Small intestine (tissue), 7 donors: Measurements from ENCODE around the gene SERINC5. TPM values are rescaled to one million over a fixed set of nuclear protein-coding genes. Genes with fewer than 3 reads are reported as not detected.

Source experiments
- DNase-seq, 2 donors: peaks; one replicate each; pipeline versions ENCODE4 v3.0.0 to v3.0.0-alpha.2; 2013
- FAIRE-seq: peaks from 2 replicates; lab custom pipeline; 2012; peaks lifted over from hg19 to GRCh38; lab: Jason Lieb, UNC
- H3K27ac ChIP-seq, 3 donors: one replicate each; pipeline ENCODE4 v1.5.1; 2013; ENCODE audit warnings: low read length in 2 of 3, mild to moderate bottlenecking in 2 of 3, control low read depth in 1 of 3, inconsistent platforms in 1 of 3, low read depth in 1 of 3, moderate library complexity in 1 of 3
- H3K27me3 ChIP-seq, 3 donors: one replicate each; pipeline ENCODE4 v1.6.1; 2013; ENCODE audit warnings: low read length in 3 of 3, inconsistent platforms in 1 of 3; ENCODE audit not compliant: control insufficient read depth in 3 of 3, insufficient read depth in 3 of 3
- H3K36me3 ChIP-seq, 3 donors: one replicate each; pipeline ENCODE4 v1.6.1; 2013; ENCODE audit warnings: low read length in 3 of 3, inconsistent platforms in 1 of 3, low read depth in 1 of 3, mild to moderate bottlenecking in 1 of 3, moderate library complexity in 1 of 3; ENCODE audit not compliant: control insufficient read depth in 3 of 3, insufficient read depth in 2 of 3
- H3K4me1 ChIP-seq, 3 donors: one replicate each; pipeline ENCODE4 v1.6.1; 2013; ENCODE audit warnings: low read length in 2 of 3, inconsistent platforms in 1 of 3, low read depth in 1 of 3, mild to moderate bottlenecking in 1 of 3, moderate library complexity in 1 of 3; ENCODE audit not compliant: control insufficient read depth in 3 of 3, insufficient read depth in 2 of 3
- H3K4me3 ChIP-seq, 3 donors: one replicate each; pipeline ENCODE4 v1.5.1; 2013; ENCODE audit warnings: low read length in 3 of 3, control low read depth in 1 of 3, inconsistent platforms in 1 of 3, low read depth in 1 of 3, mild to moderate bottlenecking in 1 of 3, moderate library complexity in 1 of 3
- H3K9me3 ChIP-seq, 2 donors: one replicate each; pipeline ENCODE4 v1.6.1; 2013; ENCODE audit warnings: low read depth in 1 of 2, low read length in 1 of 2; ENCODE audit not compliant: control insufficient read depth in 2 of 2, insufficient read depth in 1 of 2
- WGBS, 3 donors: extraction: QIAGEN DNeasy Blood & Tissue Kit; methylation state at CpG; one replicate each; pipeline ENCODE4 v1.1.7; 2013; 5-methylcytosine and 5-hydroxymethylcytosine counted together
- polyA plus RNA-seq, 4 donors: library from polyadenylated mRNA; stranded (reverse) in 3 of 4; unstranded in 1 of 4; fragments of 200-250 nt in 3 of 4; fragments of 120-200 nt in 1 of 4; gene quantifications; one replicate each; pipeline versions ENCODE4 v1.2.1 to v1.2.3, GENCODE V29; 2013
- donor health status: healthy with polysubstance abuse.
- donor health status: control.
- donor health status: control.
- donor health status: Bipolar disorder and iron deficiency.
- donor health status: healthy.

Gene SERINC5
- polyA plus RNA-seq, 4 donors: 1.9 to 62.9 (median 7.6) TPM

DNA sequence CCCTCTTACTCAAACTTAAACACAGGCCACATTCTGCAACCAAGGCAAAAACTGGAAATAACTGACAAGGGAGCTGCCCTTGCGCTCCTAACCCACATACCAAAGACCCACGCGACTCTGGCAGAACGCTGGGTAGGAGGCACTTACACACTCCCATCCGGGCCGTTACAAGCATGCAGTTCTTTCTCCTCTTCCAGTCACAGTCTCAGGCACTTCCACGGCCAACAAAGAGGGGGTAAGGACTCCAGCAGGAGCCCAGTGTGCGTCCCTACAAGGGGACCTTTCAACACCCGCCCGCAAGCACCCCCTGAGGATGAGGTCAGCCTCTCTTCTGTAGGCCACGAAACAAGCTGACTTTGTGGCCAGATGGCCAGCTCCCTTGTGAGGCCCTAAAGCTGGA, 57.4 kb downstream of the SERINC5 start:
- no peak for FAIRE-seq
- H3K4me3 ChIP-seq: no peak overlapping the region
- H3K27me3 ChIP-seq: no peaks in the 10 kb centered on the region
- H3K4me1 ChIP-seq: peaks cover 0 to 6% (median 5%) of the 10 kb centered on the region in 3 donors
- 81 to 83% (median 82%) methylated on average over 11 of the region's 11 CpGs for WGBS, 3 donors
- H3K9me3 ChIP-seq: no peaks in the 10 kb centered on the region
- H3K36me3 ChIP-seq: peaks cover 0 to 55% (median 2%) of the 10 kb centered on the region in 3 donors
- DNase-seq: no peak
- no peak overlapping the region for H3K27ac ChIP-seq

- FAIRE-seq (no peak), DNase-seq (no peak)
- Histone ChIP-seq H3K4me1 (peaks cover 0 to 13% (median 12%) of the 10 kb centered on the region in 3 donors), H3K27me3 (no peaks in the 10 kb centered on the region), H3K9me3 (no peaks in the 10 kb centered on the region), H3K27ac (no peak overlapping the region), H3K4me3 (no peak overlapping the region), H3K36me3 (peaks cover 0 to 40% (median 0%) of the 10 kb centered on the region in 3 donors)
- 79 to 84% (median 82%) methylated on average over 6 of the region's 6 CpGs for WGBS, 3 donors
Measured at GRCh38 chr5:80195837-80196400, 59.9 kb downstream of the SERINC5 start.

DNA sequence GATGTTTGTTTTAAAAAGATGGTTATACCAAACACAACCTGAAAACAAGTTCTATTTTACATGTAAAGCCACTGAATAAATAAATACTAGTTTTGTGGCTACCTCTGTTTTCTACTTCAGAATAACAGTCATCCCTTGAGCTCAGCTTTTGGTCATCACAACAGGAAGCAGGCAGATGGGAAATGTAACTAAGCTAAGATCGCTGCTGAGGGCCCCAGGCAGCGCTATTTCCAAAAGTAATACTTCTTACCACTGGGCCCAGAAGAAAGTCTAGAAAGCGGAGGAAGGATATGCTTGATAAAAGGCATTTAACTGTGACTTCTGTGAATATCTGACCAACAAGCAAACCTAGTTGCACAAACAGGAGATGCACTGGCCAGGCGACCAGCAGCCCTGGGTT, 61.4 kb downstream of the SERINC5 start:
- no peaks in the 10 kb centered on the region for H3K27me3 ChIP-seq
- H3K27ac ChIP-seq: peak overlapping the region in 1 of 3 donors; percentile 29
- no peak overlapping the region for H3K4me3 ChIP-seq
- FAIRE-seq (no peak), DNase-seq (no peak)
- no peaks in the 10 kb centered on the region for H3K9me3 ChIP-seq
- peaks cover 0 to 13% (median 12%) of the 10 kb centered on the region in 3 donors for H3K4me1 ChIP-seq
- 73 to 88% (median 80%) methylated on average over 4 of the region's 4 CpGs for WGBS, 3 donors
- peaks cover 0 to 33% (median 0%) of the 10 kb centered on the region in 3 donors for H3K36me3 ChIP-seq

GRCh38 chr5:80193401-80193800, 62.4 kb downstream of the SERINC5 start:
- H3K27ac ChIP-seq: peak overlapping the region in 2 of 3 donors; percentile 32 to 42
- no peak overlapping the region for H3K4me3 ChIP-seq
- DNase-seq (no peak), FAIRE-seq (no peak)
- H3K4me1 ChIP-seq: peaks cover 0 to 13% (median 12%) of the 10 kb centered on the region in 3 donors
- H3K9me3 ChIP-seq: no peaks in the 10 kb centered on the region
- WGBS, 3 donors: 35 to 45% (median 40%) methylated on average over 7 of the region's 7 CpGs
- H3K27me3 ChIP-seq: no peaks in the 10 kb centered on the region
- H3K36me3 ChIP-seq: peaks cover 0 to 27% (median 0%) of the 10 kb centered on the region in 3 donors

DNA sequence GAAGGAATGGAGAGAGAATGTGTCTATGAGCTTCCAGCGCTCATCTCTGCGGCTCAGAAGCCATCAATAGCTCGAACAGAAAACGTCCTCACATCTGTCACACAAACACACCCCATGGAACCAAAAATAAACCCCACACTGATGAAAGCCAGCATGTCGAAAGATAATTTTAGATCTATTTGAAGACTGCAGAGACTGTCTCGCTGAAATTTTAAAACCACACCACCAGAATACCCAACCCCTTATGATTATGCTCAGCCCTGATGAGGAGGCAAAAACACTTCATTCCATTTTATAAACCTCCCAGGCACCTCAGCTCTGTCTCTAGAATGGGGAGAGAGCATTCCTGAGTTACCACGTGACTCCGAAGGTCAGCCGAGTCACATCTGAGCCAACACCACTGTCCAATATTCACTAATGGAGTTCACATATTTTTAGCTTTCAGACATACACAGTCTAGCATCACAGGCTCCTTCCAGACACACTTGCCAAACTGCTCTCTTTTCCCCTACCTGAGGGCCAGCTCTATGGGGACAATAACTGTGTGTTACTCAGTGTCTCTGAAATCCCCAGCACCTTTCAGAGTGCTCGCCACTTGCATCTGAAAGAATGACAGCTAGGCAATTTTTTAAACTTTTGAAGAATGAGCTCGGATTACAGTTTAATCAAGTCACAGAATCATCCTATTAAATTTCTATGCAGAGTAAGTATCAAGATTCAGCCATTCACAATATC, 63.2 kb downstream of the SERINC5 start:
- no peaks in the 10 kb centered on the region for H3K27me3 ChIP-seq
- FAIRE-seq: no peak
- no peak overlapping the region for H3K4me3 ChIP-seq
- H3K4me1 ChIP-seq: peaks cover 0 to 14% (median 12%) of the 10 kb centered on the region in 3 donors
- no peak for DNase-seq
- H3K9me3 ChIP-seq: no peaks in the 10 kb centered on the region
- H3K36me3 ChIP-seq: peaks cover 0 to 23% (median 0%) of the 10 kb centered on the region in 3 donors
- 56 to 77% (median 63%) methylated on average over 11 of the region's 11 CpGs for WGBS, 3 donors
- peak overlapping the region in 2 of 3 donors; percentile 34 to 61 for H3K27ac ChIP-seq

GRCh38 chr5:80191991-80192398, 63.9 kb downstream of the SERINC5 start:
- FAIRE-seq: no peak
- H3K36me3 ChIP-seq: peaks cover 0 to 16% (median 0%) of the 10 kb centered on the region in 3 donors
- no peak overlapping the region for H3K4me3 ChIP-seq
- peak overlapping the region in 1 of 3 donors; percentile 4 for H3K27ac ChIP-seq
- 65 to 77% (median 74%) methylated on average over 4 of the region's 4 CpGs for WGBS, 3 donors
- DNase-seq: peak in 1 of 2 donors; percentile 43
- H3K9me3 ChIP-seq: no peaks in the 10 kb centered on the region
- H3K27me3 ChIP-seq: no peaks in the 10 kb centered on the region
- peaks cover 0 to 21% (median 18%) of the 10 kb centered on the region in 3 donors for H3K4me1 ChIP-seq

- H3K27me3 ChIP-seq: no peaks in the 10 kb centered on the region
- 68 to 84% (median 72%) methylated on average over 4 of the region's 4 CpGs for WGBS, 3 donors
- DNase-seq (no peak), FAIRE-seq (no peak)
- peaks cover 0 to 22% (median 18%) of the 10 kb centered on the region in 3 donors for H3K4me1 ChIP-seq
- H3K9me3 ChIP-seq: no peaks in the 10 kb centered on the region
- no peak overlapping the region for H3K27ac ChIP-seq
- H3K4me3 ChIP-seq: no peak overlapping the region
- H3K36me3 ChIP-seq: peaks cover 0 to 10% (median 0%) of the 10 kb centered on the region in 3 donors
Measured at GRCh38 chr5:80191397-80191796, 64.5 kb downstream of the SERINC5 start.

DNA sequence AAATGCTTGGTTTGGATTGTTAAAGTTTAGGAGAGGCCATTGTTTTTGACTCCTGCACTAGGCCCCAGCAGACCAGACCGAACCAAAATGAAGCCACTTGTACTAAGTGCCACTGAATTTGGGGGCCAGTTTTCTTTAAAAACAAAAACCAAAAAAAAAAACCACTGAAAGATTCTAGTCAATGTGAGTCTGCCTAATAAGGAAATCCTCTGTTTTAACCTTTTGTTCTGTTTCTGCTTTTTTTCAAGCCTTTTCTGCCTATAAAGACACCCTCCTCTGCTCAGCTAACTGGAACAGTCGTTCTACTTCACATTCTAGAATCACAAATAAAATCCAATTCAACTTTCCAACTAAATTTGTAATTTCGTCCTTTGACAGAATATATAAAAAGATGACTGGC, 64.9 kb downstream of the SERINC5 start:
- 73 to 80% (median 78%) methylated on average over 3 of the region's 3 CpGs for WGBS, 3 donors
- H3K27ac ChIP-seq: peak overlapping the region in 2 of 3 donors; percentile 9 to 24
- DNase-seq (no peak), FAIRE-seq (no peak)
- H3K4me3 ChIP-seq: no peak overlapping the region
- no peaks in the 10 kb centered on the region for H3K27me3 ChIP-seq
- H3K4me1 ChIP-seq: peaks cover 0 to 22% (median 18%) of the 10 kb centered on the region in 3 donors
- peaks cover 0 to 8% (median 0%) of the 10 kb centered on the region in 3 donors for H3K36me3 ChIP-seq
- no peaks in the 10 kb centered on the region for H3K9me3 ChIP-seq
